Stimulated activated CD4-positive, alpha-beta T cell treated with anti-CD3 and anti-CD28 coated beads, Interleukin-15, amount 100 ng/mL, for 48 hours (primary cell): Measurements from ENCODE around the gene TFPI2.

Experiments used
- DNase-seq, 2 donors: peaks; one replicate each; pipeline ENCODE4 v3.0.0-alpha.2; 2020; ENCODE audit warnings: low read depth in 2 of 2

The TFPI2 gene

GRCh38 chr7:93855797-93856196 lies 34.8 kb downstream of the TFPI2 start:
- no peak for DNase-seq

- no peak for DNase-seq
These were observed 36.1 kb downstream of the TFPI2 start for GRCh38 chr7:93854480-93854879.

- DNase-seq = no peak
These were observed 39.0 kb downstream of the TFPI2 start for GRCh38 chr7:93851536-93851935.

GRCh38 chr7:93843260-93843659 lies 47.3 kb downstream of the TFPI2 start:
- DNase-seq = no peak

GRCh38 chr7:93838966-93839365 lies 51.6 kb downstream of the TFPI2 start:
- DNase-seq = no peak

GRCh38 chr7:93837245-93837644 lies 53.3 kb downstream of the TFPI2 start:
- DNase-seq = no peak

GRCh38 chr7:93836116-93836515 lies 54.4 kb downstream of the TFPI2 start:
- DNase-seq = no peak

GRCh38 chr7:93835702-93836101 lies 54.9 kb downstream of the TFPI2 start:
- no peak for DNase-seq
